ENCODE measurements around the gene TMEM87B.

The TMEM87B gene

GRCh38 chr2:112054847-112055729 is at the start of gene TMEM87B:
Gene TMEM87B, plus strand, starts transcription at chr2:112055269. Its CDS starts 323 bp downstream, at chr2:112055592.
- peak; percentile 97 for DNase-seq

GRCh38 chr2:112005406-112006075 is 49.5 kb upstream of the TMEM87B start:
- DNase-seq, result no peak

- DNase-seq, result no peak
Measured at GRCh38 chr2:112006076-112006410, 49.0 kb upstream of the TMEM87B start.

- DNase-seq, result no peak
Measured at GRCh38 chr2:112007493-112007892, 47.6 kb upstream of the TMEM87B start.

GRCh38 chr2:112008910-112009485 is 46.1 kb upstream of the TMEM87B start:
- no peak for DNase-seq

- DNase-seq, result no peak
Measured at GRCh38 chr2:112010751-112011150, 44.3 kb upstream of the TMEM87B start.

GRCh38 chr2:112012556-112012955 is 42.5 kb upstream of the TMEM87B start:
- DNase-seq, result no peak

- no peak for DNase-seq
Measured at GRCh38 chr2:112018846-112019245, 36.2 kb upstream of the TMEM87B start.

GRCh38 chr2:112019569-112019982 is 35.5 kb upstream of the TMEM87B start:
- no peak for DNase-seq

GRCh38 chr2:112020561-112020960 is 34.5 kb upstream of the TMEM87B start:
- no peak for DNase-seq

- no peak for DNase-seq
Measured at GRCh38 chr2:112021290-112021689, 33.8 kb upstream of the TMEM87B start.

GRCh38 chr2:112021781-112022231 is 33.3 kb upstream of the TMEM87B start:
- DNase-seq, result peak; percentile 55

- no peak for DNase-seq
Measured at GRCh38 chr2:112023707-112024106, 31.4 kb upstream of the TMEM87B start.

GRCh38 chr2:112024231-112024630 is 30.8 kb upstream of the TMEM87B start:
- DNase-seq, result no peak

- DNase-seq, result no peak
Measured at GRCh38 chr2:112024896-112025491, 30.1 kb upstream of the TMEM87B start.

GRCh38 chr2:112026509-112026908 is 28.6 kb upstream of the TMEM87B start:
- DNase-seq, result no peak

GRCh38 chr2:112027767-112028166 is 27.3 kb upstream of the TMEM87B start:
- DNase-seq, result no peak

- no peak for DNase-seq
Measured at GRCh38 chr2:112029164-112029563, 25.9 kb upstream of the TMEM87B start.

- no peak for DNase-seq
Measured at GRCh38 chr2:112031473-112032223, 23.4 kb upstream of the TMEM87B start.

GRCh38 chr2:112032224-112032586 is 22.9 kb upstream of the TMEM87B start:
- DNase-seq, result no peak

- peak; percentile 69 for DNase-seq
Measured at GRCh38 chr2:112032689-112033465, 22.2 kb upstream of the TMEM87B start.

- DNase-seq, result peak; percentile 25
Measured at GRCh38 chr2:112033600-112033999, 21.5 kb upstream of the TMEM87B start.

All from fibroblast of skin of right quadriceps (primary cell).